ENCODE measurements around the gene INTS6. TPM values are rescaled to one million over a fixed set of nuclear protein-coding genes. Genes with fewer than 3 reads are reported as not detected.

INTS6 gene
- total RNA-seq, 4 donors from 2014 or later = 34.3 to 56.9 (median 53.0) TPM

GRCh38 chr13:51325837-51326236 is 127.0 kb downstream of the INTS6 start:
- DNase-seq = no peak
- intact Hi-C loops (cut with DNase I; ENCODE audit: low total_unique reads) = no loop called here
- H3K4me3 ChIP-seq = no peak overlapping the region
- H3K27ac ChIP-seq = no peak overlapping the region
- no peaks in the 10 kb centered on the region for H3K36me3 ChIP-seq
- H3K27me3 ChIP-seq = no peaks in the 10 kb centered on the region
- TF ChIP-seq CTCF (IDR thresholded peaks at IDR 0.05) (no peak), POLR2A (IDR thresholded peaks at IDR 0.05) (no peak)
- no peaks in the 10 kb centered on the region for H3K4me1 ChIP-seq
- H3K9me3 ChIP-seq = no peaks in the 10 kb centered on the region

- H3K4me3 ChIP-seq = no peak overlapping the region
- no peaks in the 10 kb centered on the region for H3K36me3 ChIP-seq
- H3K4me1 ChIP-seq = no peaks in the 10 kb centered on the region
- no peak for DNase-seq
- no peak for TF ChIP-seq POLR2A (IDR thresholded peaks at IDR 0.05)
- no peak for TF ChIP-seq CTCF (IDR thresholded peaks at IDR 0.05)
- intact Hi-C loops (cut with DNase I; ENCODE audit: low total_unique reads) = no loop called here
- H3K27me3 ChIP-seq = no peaks in the 10 kb centered on the region
- no peak overlapping the region for H3K27ac ChIP-seq
- no peaks in the 10 kb centered on the region for H3K9me3 ChIP-seq
Measured at GRCh38 chr13:51324714-51325420, 128.0 kb downstream of the INTS6 start.

- TF ChIP-seq POLR2A (IDR thresholded peaks at IDR 0.05) = no peak
- TF ChIP-seq CTCF (IDR thresholded peaks at IDR 0.05) = no peak
Measured at GRCh38 chr13:51323824-51324511, 128.9 kb downstream of the INTS6 start.

GRCh38 chr13:51322826-51323225 is 130.0 kb downstream of the INTS6 start:
- Histone ChIP-seq H3K9me3 (no peaks in the 10 kb centered on the region), H3K36me3 (no peaks in the 10 kb centered on the region), H3K4me1 (no peaks in the 10 kb centered on the region), H3K27ac (no peak overlapping the region), H3K4me3 (no peak overlapping the region), H3K27me3 (no peaks in the 10 kb centered on the region)
- no peak for DNase-seq
- intact Hi-C loops (cut with DNase I; ENCODE audit: low total_unique reads) = no loop called here
- TF ChIP-seq CTCF (IDR thresholded peaks at IDR 0.05) = no peak
- TF ChIP-seq POLR2A (IDR thresholded peaks at IDR 0.05) = no peak

More at GRCh38 chr13:51323824-51324511, 128.9 kb downstream of the INTS6 start:
- Histone ChIP-seq H3K27ac (no peak overlapping the region), H3K9me3 (no peaks in the 10 kb centered on the region), H3K4me1 (no peaks in the 10 kb centered on the region), H3K4me3 (no peak overlapping the region), H3K27me3 (no peaks in the 10 kb centered on the region), H3K36me3 (no peaks in the 10 kb centered on the region)
- DNase-seq = no peak
- intact Hi-C loops (cut with DNase I; ENCODE audit: low total_unique reads) = no loop called here

GRCh38 chr13:51321836-51322235 is 131.0 kb downstream of the INTS6 start:
- TF ChIP-seq POLR2A (IDR thresholded peaks at IDR 0.05) (no peak), CTCF (IDR thresholded peaks at IDR 0.05) (no peak)
- H3K4me3 ChIP-seq = no peak overlapping the region

More at GRCh38 chr13:51321836-51322235, 131.0 kb downstream of the INTS6 start:
- Histone ChIP-seq H3K9me3 (no peaks in the 10 kb centered on the region), H3K27ac (no peak overlapping the region), H3K36me3 (no peaks in the 10 kb centered on the region), H3K27me3 (no peaks in the 10 kb centered on the region), H3K4me1 (no peaks in the 10 kb centered on the region)
- DNase-seq = no peak
- intact Hi-C loops (cut with DNase I; ENCODE audit: low total_unique reads) = no loop called here
